K562 (cell line): Measurements from ENCODE around the gene QRICH1. TPM values are rescaled to one million over a fixed set of nuclear protein-coding genes. Genes with fewer than 3 reads are reported as not detected.

Experiments used
- ATAC-seq: fragments of 200-7000 bp; cut with Tn5 transposase; 3 replicates; pipeline ENCODE4 v1.9.1; 2020; ENCODE audit warnings: moderate library complexity
- BruUV-seq: library from RNA; stranded (reverse); fragments of 400-500 nt; replicated peaks from 2 replicates; lab custom pipeline; 2021; lab: Mats Ljungman, UMichigan
- CTCF ChIA-PET: fragments of 300-600 bp; formaldehyde crosslinking; extraction: SDS; loops from one replicate; lab custom pipeline; 2021; ENCODE audit warnings: low intra/inter-chr PET ratio; lab: Yijun Ruan, JAX
- POLR2A ChIA-PET: fragments of 300-600, 350-650 bp; sonication (Branson Sonifier 250); formaldehyde crosslinking; extraction: SDS; loops from one replicate; lab custom pipeline; 2021; ENCODE audit warnings: antibody characterized with exemption, inconsistent platforms; lab: Yijun Ruan, JAX
- DNase-seq, 4 experiments: peaks; one replicate each; pipeline versions ENCODE4 v3.0.0 to v3.0.0-alpha.2; 2011 to 2018; ENCODE audit warnings: low spot score in 3 of 4, mixed read lengths in 3 of 4; ENCODE audit errors: extremely low read depth in 1 of 4
- FAIRE-seq: peaks from 2 replicates; lab custom pipeline; 2011; peaks lifted over from hg19 to GRCh38; lab: Jason Lieb, UNC
- H2AFZ ChIP-seq: 2 replicates; pipeline ENCODE4 v1.6.0; 2011; ENCODE audit warnings: low read depth, low read length, control low read depth, inconsistent platforms
- H3K27ac ChIP-seq: fragments of 200-600 bp; 3 replicates; pipeline ENCODE4 v1.8.0; 2011; ENCODE audit warnings: low read depth, mild to moderate bottlenecking, control low read depth, inconsistent platforms, low read length, moderate library complexity, mixed read lengths; ENCODE audit errors: extremely low read depth
- H3K27me3 ChIP-seq, 2 experiments: fragments of 300-600 bp in 1 of 2; 2 replicates in 1 of 2; 3 replicates in 1 of 2; pipeline versions ENCODE4 v1.6.0 to v1.8.0; 2011; ENCODE audit warnings: inconsistent platforms in 2 of 2, low read length in 2 of 2, mild to moderate bottlenecking in 1 of 2, mixed read lengths in 1 of 2, moderate library complexity in 1 of 2; ENCODE audit not compliant: control insufficient read depth in 2 of 2, insufficient read depth in 2 of 2
- H3K36me3 ChIP-seq: fragments of 300-600 bp; 3 replicates; pipeline ENCODE4 v1.8.0; 2011; ENCODE audit warnings: mild to moderate bottlenecking, low read length, inconsistent platforms; ENCODE audit not compliant: control insufficient read depth, insufficient read depth
- H3K4me1 ChIP-seq, 2 experiments: fragments of 200-600 bp in 1 of 2; replicated peaks in 1 of 2; 2 replicates in 1 of 2; 3 replicates in 1 of 2; pipeline versions ENCODE4 v1.5.1 to v1.8.0; 2011; ENCODE audit warnings: inconsistent platforms in 2 of 2, low read length in 2 of 2, mild to moderate bottlenecking in 1 of 2, mixed read lengths in 1 of 2, moderate library complexity in 1 of 2; ENCODE audit not compliant: control insufficient read depth in 2 of 2, insufficient read depth in 2 of 2
- H3K4me2 ChIP-seq: 2 replicates; pipeline ENCODE4 v1.6.1; 2011; ENCODE audit warnings: low read length, control low read depth, inconsistent platforms, mixed read lengths; ENCODE audit not compliant: insufficient read depth
- H3K4me3 ChIP-seq: fragments of 200-600 bp; sonication (generic), shearing (Covaris generic); 2 replicates; pipeline ENCODE4 v1.5.1; 2016; ENCODE audit warnings: control low read depth, inconsistent platforms
- H3K79me2 ChIP-seq: fragments of 200-600 bp; 3 replicates; pipeline ENCODE4 v1.8.0; 2011; ENCODE audit warnings: low read length, inconsistent platforms; ENCODE audit not compliant: control insufficient read depth, insufficient read depth
- H3K9ac ChIP-seq, 2 experiments: 2 replicates each; pipeline versions ENCODE4 v1.6.0 to v1.6.1; 2011; ENCODE audit warnings: low read depth in 2 of 2, low read length in 2 of 2, control low read depth in 1 of 2, inconsistent platforms in 1 of 2, mild to moderate bottlenecking in 1 of 2, mixed read lengths in 1 of 2; ENCODE audit not compliant: insufficient read depth in 1 of 2
- H3K9me1 ChIP-seq: one replicate; pipeline ENCODE4 v1.6.0; 2011; ENCODE audit warnings: inconsistent platforms, mild to moderate bottlenecking, low read length, moderate library complexity; ENCODE audit not compliant: control insufficient read depth, insufficient read depth
- H3K9me3 ChIP-seq: replicated peaks from 2 replicates; pipeline ENCODE4 v1.5.1; 2011; ENCODE audit warnings: low read depth, low read length, inconsistent platforms; ENCODE audit not compliant: control insufficient read depth, insufficient read depth
- H4K20me1 ChIP-seq: replicated peaks from 2 replicates; pipeline ENCODE4 v1.6.1; 2011; ENCODE audit warnings: low read length, inconsistent platforms, mixed read lengths; ENCODE audit not compliant: control insufficient read depth, insufficient read depth
- FOXP4 ChIP-seq: sonication (generic); formaldehyde crosslinking; IDR thresholded peaks from 2 replicates; pipeline ENCODE4 v1.8.0; 2022; ENCODE audit warnings: mild to moderate bottlenecking, missing genetic modification reagents, borderline replicate concordance
- GABPB2 ChIP-seq: fragments of 250-450 bp; sonication (Bioruptor Pico); conservative IDR thresholded peaks from 2 replicates; pipeline ENCODE4 v1.5.1; 2021; ENCODE audit warnings: mild to moderate bottlenecking
- GATA2 ChIP-seq: sonication (generic); formaldehyde crosslinking; IDR thresholded peaks from 2 replicates; pipeline ENCODE4 v1.4.0; 2020; ENCODE audit warnings: mild to moderate bottlenecking, missing genetic modification reagents
- HDAC6 ChIP-seq: IDR thresholded peaks from 2 replicates; pipeline ENCODE4 v1.6.1; 2012; ENCODE audit warnings: low read depth, mild to moderate bottlenecking, control low read depth, inconsistent platforms, low read length, moderate library complexity
- KDM4B ChIP-seq, 2 experiments: fragments of 450-650 bp in 1 of 2; sonication (generic) in 1 of 2; IDR thresholded peaks; 2 replicates each; pipeline ENCODE4 v1.6.1; 2016 to 2017; ENCODE audit warnings: borderline replicate concordance in 2 of 2, antibody characterized with exemption in 1 of 2, low read depth in 1 of 2, mild to moderate bottlenecking in 1 of 2
- NFXL1 ChIP-seq: fragments of 450-650 bp; formaldehyde crosslinking; IDR thresholded peaks from 2 replicates; pipeline ENCODE4 v1.4.0; 2021; ENCODE audit warnings: mild to moderate bottlenecking
- NR2F6 ChIP-seq: fragments of 450-650 bp; formaldehyde crosslinking; IDR thresholded peaks from 2 replicates; pipeline ENCODE4 v1.4.0; 2020; ENCODE audit warnings: mild to moderate bottlenecking
- OTX1 ChIP-seq: fragments of 450-650 bp; formaldehyde crosslinking; IDR thresholded peaks from 2 replicates; pipeline ENCODE4 v1.4.0; 2022; ENCODE audit warnings: mild to moderate bottlenecking
- POLR2AphosphoS5 ChIP-seq: IDR thresholded peaks from 2 replicates; pipeline ENCODE4 v1.6.1; 2011; ENCODE audit warnings: mild to moderate bottlenecking, low read depth, low read length, moderate library complexity; ENCODE audit not compliant: control insufficient read depth, insufficient read depth
- SMAD4 ChIP-seq: fragments of 250-450 bp; sonication (Bioruptor Pico); conservative IDR thresholded peaks from 2 replicates; pipeline ENCODE4 v1.8.0; 2021; ENCODE audit warnings: inconsistent platforms, mild to moderate bottlenecking, moderate library complexity
- ZNF121 ChIP-seq: sonication (generic); formaldehyde crosslinking; conservative IDR thresholded peaks from 2 replicates; pipeline ENCODE4 v1.8.0; 2022; ENCODE audit warnings: missing genetic modification reagents
- ZNF407 ChIP-seq: fragments of 450-650 bp; IDR thresholded peaks from 2 replicates; pipeline ENCODE4 v1.6.1; 2016; ENCODE audit warnings: low read depth
- WGBS: fragments of 100-300 bp; shearing (Covaris generic); methylation state at CpG from one replicate; pipeline ENCODE4 v1.1.6; 2016; ENCODE audit warnings: low coverage, mixed read lengths; ENCODE audit not compliant: insufficient coverage; ENCODE audit errors: missing lambda C conversion rate; 5-methylcytosine and 5-hydroxymethylcytosine counted together
- in situ Hi-C: fragments of 300-500 bp; cut with MboI; formaldehyde crosslinking; loops from 4 replicates; pipeline ENCODE4 v1.15.0; 2018; ENCODE audit warnings: inconsistent platforms, mixed read lengths
- intact Hi-C: fragments of 100-400 bp; cut with micrococcal nuclease; formaldehyde crosslinking; loops from 2 replicates; pipeline ENCODE4 v1.14.2; 2022
- polyA plus RNA-seq, 8 experiments: library from polyadenylated mRNA; depleted of rRNA in 4 of 8; stranded (reverse) in 5 of 8; unstranded in 3 of 8; fragments of >200 nt; fragmentation: Nextera tagmentation in 2 of 8; fragmentation: Illumina TruSeq in 1 of 8; extraction: Ambion mirVana in 2 of 8; extraction: Trizol in 1 of 8; gene quantifications; 2 replicates each; pipeline versions ENCODE4 v1.2.1 to v1.2.3, GENCODE V29; 2011 to 2014; ENCODE audit warnings: inconsistent platforms in 1 of 8, missing spikeins in 1 of 8
- total RNA-seq, 7 experiments: library from RNA; depleted of rRNA in 6 of 7; stranded (reverse); fragments of >200 nt in 6 of 7; fragmentation: Illumina TruSeq in 2 of 7; extraction: Trizol in 2 of 7; gene quantifications; 2 replicates each; pipeline versions ENCODE4 v1.2.1 to v1.2.3, GENCODE V29; 2011 to 2021; ENCODE audit warnings: low replicate concordance in 1 of 7

Gene QRICH1
- total and polyA plus RNA-seq, 9 of the 15 experiments (the other 6 are each of a cell fraction or from before 2014, with no cell fraction given): 20.1 to 99.2 (median 56.7) TPM

GRCh38 chr3:49076116-49076515 lies 17.8 kb downstream of the QRICH1 start (continued):
- no peak for TF ChIP-seq FOXP4

GRCh38 chr3:49058011-49058410 lies 35.9 kb downstream of the QRICH1 start:
- H4K20me1 ChIP-seq: no peaks in the 10 kb centered on the region
- H3K27me3 ChIP-seq: no peaks in the 10 kb centered on the region
- H2AFZ ChIP-seq: no peak overlapping the region
- no peak overlapping the region for H3K27ac ChIP-seq
- H3K9ac ChIP-seq: no peak overlapping the region
- H3K4me3 ChIP-seq: no peak overlapping the region
- no peak for DNase-seq
- intact Hi-C loops (no loop called here), in situ Hi-C loops (no loop called here)
- FAIRE-seq: no peak
- peaks cover 3 to 12% of the 10 kb centered on the region in 2 experiments; a peak in 4 of 5 replicates for H3K4me1 ChIP-seq
- no TSS peak for BruUV-seq
- peaks cover 57% of the 10 kb centered on the region; the same call in 2 of the 3 replicates for H3K36me3 ChIP-seq
- WGBS: 100% methylated on average over 6 of the region's 7 CpGs
- H3K9me3 ChIP-seq: no peaks in the 10 kb centered on the region
- peaks cover 18% of the 10 kb centered on the region for H3K79me2 ChIP-seq
- no peak for ATAC-seq
- CTCF ChIA-PET: no interaction called here
- no peaks in the 10 kb centered on the region for H3K9me1 ChIP-seq
- POLR2A ChIA-PET: interaction anchor here (0.6 to 1.2 kb wide), 3 partner anchors 32 to 1180 kb away, joined by 3 to 5 read pairs (median 4); no protein-coding TSS in a partner anchor
- H3K4me2 ChIP-seq: no peak overlapping the region
- TF ChIP-seq ZNF121 (CRISPR knock-in tag) (no peak), ZNF407 (no peak), SMAD4 (CRISPR knock-in tag) (no peak), HDAC6 (no peak), NFXL1 (no peak), GABPB2 (no peak), POLR2AphosphoS5 (no peak), OTX1 (no peak), GATA2 (CRISPR knock-in tag) (no peak), KDM4B (IDR thresholded peaks at IDR 0.05; ENCODE audit: borderline replicate concordance in 2 of 2, low read depth in 1 of 2) (no peak), NR2F6 (no peak)
